ENCODE data around the gene RBM34. TPM values are rescaled to one million over a fixed set of nuclear protein-coding genes. Genes with fewer than 3 reads are reported as not detected.
"Not testable (repeated sequence)": the region's sequence is repeated elsewhere in the genome, so short reads cannot be mapped to it uniquely, and the experiment has no call there.

The RBM34 gene, protein sequence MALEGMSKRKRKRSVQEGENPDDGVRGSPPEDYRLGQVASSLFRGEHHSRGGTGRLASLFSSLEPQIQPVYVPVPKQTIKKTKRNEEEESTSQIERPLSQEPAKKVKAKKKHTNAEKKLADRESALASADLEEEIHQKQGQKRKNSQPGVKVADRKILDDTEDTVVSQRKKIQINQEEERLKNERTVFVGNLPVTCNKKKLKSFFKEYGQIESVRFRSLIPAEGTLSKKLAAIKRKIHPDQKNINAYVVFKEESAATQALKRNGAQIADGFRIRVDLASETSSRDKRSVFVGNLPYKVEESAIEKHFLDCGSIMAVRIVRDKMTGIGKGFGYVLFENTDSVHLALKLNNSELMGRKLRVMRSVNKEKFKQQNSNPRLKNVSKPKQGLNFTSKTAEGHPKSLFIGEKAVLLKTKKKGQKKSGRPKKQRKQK
- total RNA-seq: 58.7 TPM

DNA sequence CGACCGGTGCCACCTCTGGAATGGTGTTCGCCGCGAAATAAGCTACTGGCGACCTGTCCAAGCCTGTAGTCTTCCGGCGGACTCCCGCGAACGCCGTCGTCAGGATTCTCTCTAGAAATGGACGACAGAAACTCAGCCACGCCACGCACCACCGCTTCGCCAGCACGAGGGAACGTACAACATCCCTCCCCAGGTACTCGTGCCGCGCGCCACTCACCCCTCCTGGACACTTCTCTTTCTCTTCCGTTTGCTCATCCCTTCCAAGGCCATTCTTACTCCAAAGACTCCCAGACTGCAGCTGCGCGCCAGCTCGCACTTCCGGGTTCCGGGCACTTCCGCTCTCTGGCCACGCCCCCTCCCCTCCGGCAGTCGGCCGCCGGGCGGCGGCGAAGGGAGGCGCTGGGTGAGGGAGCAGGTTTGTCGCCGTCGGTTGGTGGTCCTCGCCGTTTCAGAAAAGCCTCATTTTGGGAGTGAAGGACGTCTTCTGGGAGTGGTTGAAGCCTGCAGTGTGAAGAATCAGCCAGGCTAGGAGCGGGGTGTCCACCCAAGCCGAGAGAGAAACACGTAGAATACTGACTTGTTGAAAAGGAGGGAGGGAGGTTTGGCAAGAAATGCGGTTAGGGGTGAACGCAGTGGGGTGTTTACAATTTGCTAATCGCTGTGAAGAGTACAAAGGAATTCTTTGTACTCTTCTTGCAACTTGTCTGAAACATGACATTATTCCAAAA is at the start of gene RBM34:
Gene RBM34 (minus strand): TSS at position 294 of the 728 bp plus-strand sequence. CDS start 24 bp downstream, at position 270.
- FAIRE-seq (no peak), DNase-seq (ENCODE audit: low spot score in 2 of 2) (peak; percentile 79 to 89)

DNA sequence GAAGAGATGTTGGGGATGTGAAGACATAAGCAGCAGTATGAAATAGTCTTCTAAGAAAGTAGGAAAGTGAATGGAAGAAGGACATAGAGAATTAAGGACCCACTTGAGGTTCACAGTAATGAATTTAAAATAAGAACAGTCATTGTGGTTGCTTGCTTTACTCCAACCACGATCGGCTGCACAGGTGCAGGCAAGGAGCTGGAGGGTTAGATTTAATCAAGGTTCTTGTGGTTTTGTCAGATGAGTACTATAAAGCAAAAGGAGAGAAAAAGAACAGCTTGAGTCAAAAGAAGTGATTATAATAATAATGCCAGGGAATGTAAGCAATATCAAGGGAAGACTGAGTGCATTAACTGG is 46.1 kb upstream of the RBM34 start:
- DNase-seq (ENCODE audit: low spot score in 2 of 2) (no peak), FAIRE-seq (no peak)

DNA sequence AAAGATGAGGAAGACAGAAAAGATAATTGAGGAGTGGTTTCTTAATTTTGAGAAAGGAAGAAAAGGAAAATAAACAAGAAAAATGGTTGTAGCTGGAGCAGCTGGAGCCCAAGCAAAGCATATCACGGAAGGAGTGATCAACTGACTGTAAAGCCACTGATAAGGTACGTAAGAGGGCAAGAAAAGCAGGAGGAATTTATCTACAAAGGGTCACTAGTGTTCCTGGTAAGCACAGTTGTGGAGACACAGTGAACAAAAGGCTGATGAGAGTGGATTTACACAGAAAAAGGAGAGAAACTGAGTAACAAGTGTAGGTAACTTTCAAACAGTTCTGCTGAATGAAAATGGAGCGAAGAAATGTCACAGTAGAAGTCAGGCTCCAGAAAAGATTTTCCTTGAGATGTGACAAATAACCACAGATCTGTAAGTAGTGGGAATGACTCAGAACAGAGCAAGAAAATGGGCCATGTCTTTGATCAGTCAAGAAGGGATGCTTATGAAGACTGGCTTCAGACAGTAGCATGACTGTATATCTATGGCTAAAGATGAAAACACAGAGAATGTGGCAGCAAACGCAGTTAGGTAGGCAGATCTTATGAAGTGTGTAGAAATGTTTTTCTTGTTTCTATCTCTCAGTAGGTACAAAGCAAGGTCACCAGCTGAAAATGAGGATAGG is 45.6 kb upstream of the RBM34 start:
- no peak for DNase-seq (ENCODE audit: low spot score in 2 of 2)
- no peak for FAIRE-seq

DNA sequence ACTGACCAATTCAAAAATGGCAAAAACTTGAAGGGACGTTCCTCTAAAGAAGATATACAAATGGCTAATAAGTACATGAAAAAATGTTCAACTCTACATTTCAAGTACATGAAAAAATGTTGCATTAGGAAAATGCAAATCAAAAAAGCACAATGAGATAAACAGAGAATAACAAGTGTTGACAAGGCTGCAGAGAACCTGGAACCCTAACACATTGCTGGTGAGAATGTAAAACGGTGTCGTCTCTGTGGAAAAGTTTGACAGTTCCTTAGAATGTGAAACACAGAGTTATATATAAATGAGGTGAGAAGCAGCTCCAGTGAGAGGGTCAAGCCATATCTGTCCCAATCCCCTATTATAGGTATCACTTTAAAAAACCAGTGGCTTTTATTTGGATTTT is 44.6 kb upstream of the RBM34 start:
- no peak for FAIRE-seq
- DNase-seq (ENCODE audit: low spot score in 2 of 2): no peak

DNA sequence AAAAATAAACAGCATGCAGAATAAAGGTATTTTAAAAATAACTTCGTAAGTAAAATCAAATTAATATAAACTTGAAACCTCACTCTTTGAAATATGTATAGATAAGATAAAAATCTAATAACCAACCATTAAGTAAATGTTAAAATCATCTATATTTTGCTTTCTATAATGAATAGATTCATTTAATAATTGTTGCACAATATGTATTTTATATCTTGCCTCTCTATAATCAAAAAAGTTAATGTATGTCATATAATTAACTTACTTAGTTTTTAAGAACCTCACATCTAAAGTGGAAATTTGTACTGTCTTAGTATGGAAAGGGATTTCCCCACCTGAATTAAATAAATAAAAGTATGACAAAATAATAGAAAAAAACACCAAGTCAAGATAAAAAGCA is 42.4 kb upstream of the RBM34 start:
- DNase-seq (ENCODE audit: low spot score in 2 of 2) (no peak), FAIRE-seq (peak; percentile 88)

DNA sequence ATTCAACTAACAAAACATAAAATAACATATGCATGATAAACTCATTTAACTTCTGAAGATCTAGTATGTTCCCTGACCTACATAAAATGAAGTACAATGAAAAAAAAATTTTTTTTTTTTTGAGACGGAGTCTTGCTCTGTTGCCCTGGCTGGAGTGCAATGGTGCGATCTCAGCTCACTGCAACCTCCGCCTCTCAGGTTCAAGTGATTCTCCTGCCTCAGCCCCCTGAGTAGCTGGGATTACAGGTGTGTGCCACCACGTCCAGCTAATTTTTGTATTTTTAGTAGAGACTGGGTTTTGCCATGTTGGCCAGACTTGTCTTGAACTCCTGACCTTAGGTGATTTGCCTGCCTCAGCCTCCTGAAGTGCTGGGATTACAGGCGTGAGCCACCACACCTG is 41.4 kb upstream of the RBM34 start:
- not testable (repeated sequence) for FAIRE-seq; DNase-seq (ENCODE audit: low spot score in 2 of 2)

DNA sequence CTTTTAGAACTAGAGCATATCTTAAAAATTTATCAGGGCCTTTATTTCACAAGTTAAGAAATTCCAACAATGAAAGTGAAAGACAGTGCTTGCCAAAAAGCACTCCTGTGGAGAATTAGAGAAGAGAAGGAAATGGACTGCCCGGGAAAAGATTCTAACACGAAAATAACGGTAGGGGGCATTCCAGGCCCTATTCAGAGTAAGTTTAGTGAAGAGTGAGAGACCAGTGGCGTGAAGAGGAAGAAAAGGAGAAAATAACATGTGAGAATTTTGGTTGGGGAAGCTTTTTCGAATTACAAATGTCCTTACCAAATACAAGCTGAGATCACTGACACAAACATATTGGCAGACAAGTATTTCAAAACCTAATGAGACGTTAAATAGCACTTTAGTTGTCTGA is 38.4 kb upstream of the RBM34 start:
- DNase-seq (ENCODE audit: low spot score in 2 of 2) (peak in 1 of 2 donors; percentile 4), FAIRE-seq (no peak)

DNA sequence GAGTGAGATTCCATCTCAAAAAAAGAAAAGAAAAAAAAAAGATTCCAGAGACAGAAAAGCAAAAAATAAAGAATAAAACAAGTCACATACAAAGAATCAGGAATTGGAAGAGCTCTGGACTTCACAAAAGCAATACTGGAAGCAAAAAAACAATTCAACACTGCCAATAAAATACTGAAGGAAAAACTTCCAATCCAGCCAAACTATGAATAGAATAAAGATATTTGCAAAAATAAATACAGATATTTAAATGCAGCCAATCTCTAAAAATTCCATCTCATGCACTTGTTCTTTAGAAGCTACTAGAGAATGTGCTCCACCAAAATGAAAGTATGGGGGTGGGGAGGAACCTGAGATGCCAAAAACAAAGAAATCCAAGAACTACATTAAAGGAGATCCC is 29.4 kb upstream of the RBM34 start:
- no peak for FAIRE-seq
- no peak for DNase-seq (ENCODE audit: low spot score in 2 of 2)

DNA sequence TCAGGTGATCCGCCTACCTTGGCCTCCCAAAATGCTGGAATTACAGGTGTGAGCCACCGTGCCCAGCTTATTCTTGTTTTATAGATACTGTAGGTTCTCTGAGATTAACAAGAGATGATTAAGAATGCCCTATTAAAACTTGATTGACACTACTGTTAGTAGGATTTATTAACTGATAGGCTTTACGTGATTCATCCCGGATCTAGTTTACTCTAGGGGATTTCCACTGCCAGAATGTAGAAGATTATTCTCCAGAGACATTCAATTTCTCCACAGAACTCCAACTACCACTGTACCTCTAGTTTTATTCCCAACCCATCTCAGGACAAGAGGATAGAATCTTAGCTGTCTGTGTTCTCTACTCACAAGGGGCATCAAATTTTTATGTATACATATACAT is 26.3 kb upstream of the RBM34 start:
- DNase-seq (ENCODE audit: low spot score in 2 of 2): no peak
- no peak for FAIRE-seq

DNA sequence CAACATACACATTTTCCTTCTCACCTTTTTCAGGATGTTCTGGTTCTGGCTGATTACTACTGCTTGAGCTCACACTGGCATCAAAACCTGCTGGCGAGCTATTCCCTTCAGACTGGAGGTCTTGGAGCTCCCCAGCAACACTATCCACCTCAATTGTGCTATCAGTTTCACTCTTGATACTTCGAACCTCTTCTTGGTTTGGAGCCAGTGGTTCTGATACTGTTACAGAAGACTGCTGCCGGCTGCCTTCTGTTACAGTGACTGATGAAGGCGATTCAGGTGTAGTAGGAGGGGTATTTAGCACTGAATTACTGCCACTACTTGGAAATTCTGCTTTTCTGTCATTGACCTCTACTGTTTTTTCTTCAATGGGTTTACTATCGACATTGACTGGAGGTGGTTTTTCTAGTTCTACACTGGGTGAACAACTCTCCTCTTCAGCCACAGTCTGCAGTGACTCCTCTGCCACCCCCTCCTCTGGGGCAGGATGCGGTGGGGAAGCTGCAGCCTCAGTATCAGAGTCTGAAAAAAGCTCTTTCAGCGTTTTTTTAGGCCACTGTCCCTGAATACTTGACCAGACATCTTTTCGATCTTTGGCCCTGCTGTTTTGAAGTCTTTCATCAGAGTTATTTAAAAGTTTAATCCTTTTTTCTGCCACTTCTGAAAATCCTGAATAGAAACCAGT is 20.7 kb upstream of the RBM34 start:
- FAIRE-seq (no peak), DNase-seq (ENCODE audit: low spot score in 2 of 2) (no peak)

DNA sequence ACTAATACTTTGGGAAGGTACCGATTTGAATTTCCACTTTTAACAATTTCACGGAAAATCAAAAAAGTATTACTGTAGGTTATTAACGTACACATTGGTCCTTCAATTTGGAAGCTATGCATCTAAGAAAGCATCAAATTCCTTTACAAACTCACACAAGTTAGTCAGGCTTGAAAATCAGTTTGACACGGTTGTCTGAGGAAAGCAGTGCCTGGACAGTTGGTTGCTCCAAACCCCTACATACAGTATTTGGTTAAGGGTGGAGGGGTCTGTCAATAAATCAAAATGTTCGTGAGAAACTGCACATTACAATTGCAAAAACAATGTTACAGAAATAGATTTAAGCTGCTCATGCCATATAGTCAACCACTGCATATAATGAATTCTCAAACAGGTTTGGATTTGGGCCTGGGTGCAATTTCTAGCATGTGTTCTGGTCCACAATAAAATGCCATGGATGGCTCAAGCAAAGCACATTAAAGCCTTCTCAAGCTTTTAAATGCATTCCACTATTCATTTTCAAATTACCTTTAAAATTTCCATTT is 19.9 kb upstream of the RBM34 start:
- no peak for FAIRE-seq
- no peak for DNase-seq (ENCODE audit: low spot score in 2 of 2)

DNA sequence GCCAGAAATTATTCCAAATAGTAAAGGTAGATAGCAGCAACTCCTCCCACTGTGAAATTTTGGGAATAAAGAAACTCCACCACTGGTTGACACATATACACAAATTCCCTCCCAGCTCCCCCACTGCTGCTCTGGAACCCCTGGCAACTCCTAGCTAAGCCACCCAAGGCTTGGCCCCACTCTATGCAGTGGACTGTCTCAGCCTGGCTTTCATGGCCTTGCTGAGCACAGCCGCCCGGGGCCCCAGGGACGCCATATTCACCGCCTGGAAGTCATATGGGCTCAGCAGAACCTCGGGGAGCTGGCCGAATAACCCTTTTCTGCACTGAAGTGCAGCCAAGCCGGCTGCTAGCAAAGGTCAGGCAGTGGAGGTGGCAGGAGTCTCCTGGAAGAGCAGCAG is 15.4 kb upstream of the RBM34 start:
- DNase-seq (ENCODE audit: low spot score in 2 of 2) (no peak), FAIRE-seq (no peak)

DNA sequence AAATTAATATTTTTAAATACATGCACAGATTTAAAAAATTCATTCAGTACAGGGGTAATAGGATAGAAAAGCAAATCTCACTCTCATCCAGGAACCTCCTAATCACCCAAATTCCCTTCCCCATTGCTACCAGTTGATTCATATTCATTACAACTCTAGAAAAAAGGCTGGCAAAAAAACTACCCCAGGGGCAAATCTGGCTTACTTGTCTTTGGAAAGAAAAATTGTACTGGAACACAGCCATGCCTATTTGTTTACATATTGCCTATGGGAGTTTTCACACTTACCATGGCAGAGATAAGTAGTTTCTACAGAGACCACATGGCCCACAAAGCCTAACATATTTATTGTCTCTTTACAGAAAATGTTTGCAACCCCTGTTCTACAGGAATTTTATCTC is 8.9 kb upstream of the RBM34 start:
- no peak for DNase-seq (ENCODE audit: low spot score in 2 of 2)

DNA sequence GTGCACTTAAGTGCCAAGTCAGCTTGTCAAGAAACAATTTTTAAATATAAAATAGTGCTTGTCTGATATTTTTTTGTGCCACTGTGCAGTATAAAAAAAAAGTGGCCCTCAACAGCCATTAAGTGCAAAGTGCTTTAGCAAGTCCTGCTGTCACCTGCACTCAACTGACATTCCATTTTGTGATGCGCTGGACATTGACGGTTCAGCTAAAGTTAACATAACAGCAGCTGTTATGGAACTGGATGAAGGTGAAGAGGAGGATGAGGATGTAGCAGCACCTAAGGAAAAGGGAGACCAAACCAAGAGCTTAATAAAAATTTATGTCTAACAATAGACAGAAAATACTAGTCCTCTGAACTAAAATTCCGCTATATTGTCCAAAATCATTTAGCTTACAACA is 7.3 kb upstream of the RBM34 start:
- DNase-seq (ENCODE audit: low spot score in 2 of 2) (no peak), FAIRE-seq (no peak)

More for the DNA sequence above, 8.9 kb upstream of the RBM34 start:
- FAIRE-seq: no peak

DNA sequence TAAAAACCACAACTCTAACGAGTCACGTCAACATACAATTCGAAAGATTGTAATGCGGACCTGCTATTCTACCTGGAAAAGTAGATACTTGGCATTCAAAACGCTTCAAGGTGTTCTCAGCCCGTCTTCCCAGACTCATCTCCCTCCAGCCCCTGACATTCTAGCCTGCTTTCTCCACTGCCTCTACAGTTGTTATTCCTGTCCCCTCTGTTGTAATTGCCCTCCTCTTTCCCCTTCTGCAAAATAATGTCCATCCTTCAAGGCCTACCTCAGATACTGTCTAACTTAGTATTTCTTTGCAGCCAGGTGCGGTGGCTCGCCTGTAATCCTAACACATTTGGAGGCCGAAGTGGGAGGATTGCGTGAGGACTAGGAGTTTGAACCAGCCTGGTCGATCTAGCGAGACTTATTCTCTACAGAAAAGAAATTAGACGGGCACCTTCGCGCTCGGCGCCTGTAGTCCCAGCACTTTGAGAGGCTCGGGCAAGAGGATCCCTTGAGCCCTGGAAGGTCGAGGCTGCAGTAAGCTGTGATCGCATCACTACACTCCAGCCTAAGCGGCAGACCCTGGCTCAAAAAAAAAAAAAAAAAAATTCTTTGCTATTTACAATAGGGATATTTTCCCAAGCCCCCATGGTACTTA is 756 bp upstream of the RBM34 start:
- FAIRE-seq: no peak
- DNase-seq (ENCODE audit: low spot score in 2 of 2): no peak

DNA sequence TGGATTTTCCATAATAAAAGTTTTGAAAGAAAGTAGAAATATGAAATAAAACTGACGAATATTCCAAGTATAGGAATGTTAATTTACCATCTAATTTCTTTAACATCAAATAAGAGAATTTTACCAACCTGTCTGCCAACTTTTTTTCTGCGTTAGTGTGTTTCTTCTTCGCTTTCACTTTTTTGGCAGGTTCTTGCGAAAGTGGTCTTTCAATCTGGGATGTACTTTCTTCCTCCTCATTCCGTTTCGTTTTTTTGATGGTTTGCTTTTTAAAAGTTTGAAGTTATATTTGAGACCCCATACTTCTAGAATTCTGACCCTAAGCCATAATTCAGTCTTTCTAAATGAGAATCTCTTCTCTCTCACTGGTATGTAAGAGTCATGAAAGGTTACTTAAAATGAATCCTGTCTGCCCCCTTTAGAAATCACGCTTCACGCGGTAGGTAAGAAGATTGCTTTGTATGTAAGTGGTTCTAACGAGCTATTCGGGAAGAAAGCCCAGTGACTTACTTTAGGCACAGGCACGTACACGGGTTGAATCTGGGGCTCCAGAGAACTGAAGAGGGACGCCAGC is 580 bp downstream of the RBM34 start:
- no peak for FAIRE-seq

DNA sequence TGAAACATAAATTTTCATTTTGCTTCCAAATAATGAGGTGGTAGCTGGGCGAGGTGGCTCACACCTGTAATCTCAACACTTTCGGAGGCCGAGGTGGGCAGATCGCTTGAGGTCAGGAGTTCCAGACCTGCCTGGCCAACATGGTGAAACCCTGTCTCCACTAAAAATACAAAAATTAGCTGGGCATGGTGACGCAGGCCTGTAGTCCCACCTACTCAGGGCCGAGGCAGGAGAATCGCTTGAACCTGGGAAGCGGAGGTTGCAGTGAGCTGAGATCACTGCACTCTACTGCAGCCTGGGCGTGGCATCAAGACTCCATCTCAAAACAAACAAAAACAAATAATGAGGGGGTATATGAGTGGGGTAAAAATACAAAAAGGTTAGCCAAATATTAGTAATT is 1.1 kb downstream of the RBM34 start:
- DNase-seq (ENCODE audit: low spot score in 2 of 2); FAIRE-seq: not testable (repeated sequence)

More for the DNA sequence above, 580 bp downstream of the RBM34 start:
- DNase-seq (ENCODE audit: low spot score in 2 of 2): no peak

DNA sequence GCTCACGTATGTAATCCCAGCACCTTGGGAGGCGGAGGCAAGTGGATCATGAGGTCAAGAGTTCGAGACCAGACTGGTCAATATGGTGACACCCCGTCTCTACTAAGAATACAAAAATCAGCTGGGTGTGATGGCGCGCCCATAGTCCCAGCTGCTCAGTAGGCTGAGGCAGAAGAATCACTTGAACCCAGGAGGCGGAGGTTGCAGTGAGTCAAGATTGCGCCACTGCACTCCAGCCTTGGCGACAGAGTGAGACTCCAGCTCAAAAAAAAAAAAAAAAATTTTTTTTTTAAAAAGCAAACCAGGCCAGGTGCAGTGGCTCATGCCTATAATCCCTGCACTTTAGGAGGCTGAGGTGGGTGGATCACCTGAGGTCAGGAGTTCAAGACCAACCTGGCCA is 1.8 kb downstream of the RBM34 start:
- FAIRE-seq; DNase-seq (ENCODE audit: low spot score in 2 of 2): not testable (repeated sequence)

DNA sequence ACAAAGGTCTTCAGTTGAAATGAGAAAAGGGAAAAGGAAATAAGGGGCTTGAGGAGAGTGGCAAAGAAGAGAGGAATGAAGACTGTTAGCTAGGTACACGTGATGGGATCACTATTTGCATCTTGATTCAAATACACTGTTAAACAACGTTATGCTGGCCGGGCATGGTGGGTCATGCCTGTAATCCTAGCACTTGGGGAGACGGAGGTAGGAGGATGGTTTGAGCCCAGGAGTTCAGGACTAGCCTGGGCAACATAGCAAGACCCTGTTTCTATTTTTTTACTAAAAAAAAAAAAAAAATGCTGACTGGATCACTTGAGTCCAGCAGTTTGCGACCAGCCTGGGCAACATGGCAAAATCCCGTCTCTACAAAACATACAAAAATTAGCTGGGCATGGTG is 2.4 kb downstream of the RBM34 start:
- DNase-seq (ENCODE audit: low spot score in 2 of 2): no peak
- no peak for FAIRE-seq

DNA sequence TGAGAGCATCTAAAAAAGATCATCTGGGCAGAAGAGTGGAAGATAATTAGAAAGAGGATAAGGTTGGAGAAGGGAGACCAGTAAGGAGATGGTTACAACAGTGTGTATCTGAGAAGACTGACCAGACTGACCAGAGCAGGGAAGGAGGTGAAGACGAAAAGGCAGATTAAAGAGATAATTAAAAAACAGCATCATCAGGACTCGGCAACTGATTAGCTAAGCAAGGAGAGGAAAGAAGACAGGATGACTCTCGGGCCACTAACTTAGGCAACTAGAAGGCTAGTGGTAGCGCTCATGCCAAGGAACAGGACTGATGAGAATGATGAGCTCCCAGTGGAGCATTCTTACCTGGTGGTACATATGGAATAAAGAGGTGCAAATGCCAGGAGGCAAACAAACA is 3.9 kb downstream of the RBM34 start:
- DNase-seq (ENCODE audit: low spot score in 2 of 2): no peak
- FAIRE-seq: no peak
